A549 (cell line): Measurements from ENCODE around the gene TLCD3A. TPM values are rescaled to one million over a fixed set of nuclear protein-coding genes. Genes with fewer than 3 reads are reported as not detected.

Source experiments
- ATAC-seq, 2 experiments: fragments of 200-7000 bp in 1 of 2; fragments of >200 bp in 1 of 2; cut with Nextera tagmentation in 1 of 2; cut with Tn5 transposase in 1 of 2; 3 replicates each; pipeline versions ENCODE4 v1.8.0 to v1.9.1; 2018 to 2020; ENCODE audit warnings: mild to moderate bottlenecking in 1 of 2, moderate library complexity in 1 of 2
- CTCF ChIA-PET: fragments of 300-600 bp; sonication (Branson Sonifier 250); formaldehyde crosslinking; extraction: SDS; loops from one replicate; lab custom pipeline; 2021; ENCODE audit warnings: antibody characterized with exemption, inconsistent platforms; lab: Yijun Ruan, JAX
- POLR2A ChIA-PET: fragments of 350-600 bp; formaldehyde crosslinking; extraction: SDS; loops from one replicate; lab custom pipeline; 2021; ENCODE audit warnings: antibody characterized with exemption, inconsistent platforms; lab: Yijun Ruan, JAX
- DNase-seq, 2 experiments: peaks; one replicate each; pipeline versions ENCODE4 v3.0.0 to v3.0.0-alpha.2; 2011 to 2016; ENCODE audit warnings: low read depth in 1 of 2, low spot score in 1 of 2
- FAIRE-seq: peaks from 2 replicates; lab custom pipeline; 2011; peaks lifted over from hg19 to GRCh38; lab: Jason Lieb, UNC
- H3K27ac ChIP-seq, 2 experiments: fragments of >200 bp; sonication (Bioruptor Twin); formaldehyde crosslinking; 3 replicates each; pipeline ENCODE4 v1.5.1; 2016 to 2017
- H3K4me1 ChIP-seq: fragments of >200 bp; sonication (Bioruptor Twin); formaldehyde crosslinking; 3 replicates; pipeline ENCODE4 v1.6.1; 2016
- H3K4me2 ChIP-seq: fragments of >200 bp; sonication (Bioruptor Twin); formaldehyde crosslinking; 3 replicates; pipeline ENCODE4 v1.6.1; 2016
- H3K4me3 ChIP-seq: fragments of >200 bp; sonication (Bioruptor Twin); formaldehyde crosslinking; 3 replicates; pipeline ENCODE4 v1.5.1; 2016
- H3K9me3 ChIP-seq: fragments of >200 bp; sonication (Bioruptor Twin); formaldehyde crosslinking; 3 replicates; pipeline ENCODE4 v1.6.1; 2016
- BCL3 ChIP-seq: fragments of >200 bp; sonication (Bioruptor Twin); formaldehyde crosslinking; IDR thresholded peaks from 3 replicates; pipeline ENCODE4 v1.6.1; 2016
- CBX8 ChIP-seq: fragments of 200-600 bp; sonication (generic); IDR thresholded peaks from 2 replicates; pipeline ENCODE4 v1.6.1; 2016
- CEBPB ChIP-seq, 2 experiments: fragments of >200 bp in 1 of 2; sonication (Bioruptor Twin) in 1 of 2; formaldehyde crosslinking in 1 of 2; IDR thresholded peaks; 2 replicates each; pipeline ENCODE4 v1.6.1; 2012 to 2016
- CHD2 ChIP-seq: fragments of 150-350 bp; IDR thresholded peaks from 2 replicates; pipeline ENCODE4 v1.6.1; 2014; ENCODE audit warnings: low read length; ENCODE audit not compliant: partially characterized antibody
- CHD4 ChIP-seq: fragments of 200-600 bp; sonication (generic); IDR thresholded peaks from 2 replicates; pipeline ENCODE4 v1.6.1; 2016; ENCODE audit warnings: antibody characterized with exemption, mild to moderate bottlenecking, borderline replicate concordance
- E2F6 ChIP-seq: IDR thresholded peaks from 2 replicates; pipeline ENCODE4 v1.6.1; 2012; ENCODE audit warnings: low read depth, borderline replicate concordance
- EHF ChIP-seq: fragments of 250-450 bp; sonication (Bioruptor Pico); IDR thresholded peaks from 2 replicates; pipeline ENCODE4 v1.5.0; 2020; ENCODE audit warnings: mild to moderate bottlenecking
- EHMT2 ChIP-seq: fragments of 200-600 bp; sonication (generic); IDR thresholded peaks from 2 replicates; pipeline ENCODE4 v1.6.1; 2016; ENCODE audit warnings: antibody characterized with exemption, low read depth, mild to moderate bottlenecking, moderate library complexity
- EP300 ChIP-seq, 2 experiments: fragments of >200 bp; sonication (Bioruptor Twin); formaldehyde crosslinking; IDR thresholded peaks; 2 replicates in 1 of 2; 3 replicates in 1 of 2; pipeline ENCODE4 v1.6.1; 2016 to 2017
- ESRRA ChIP-seq: fragments of 150-350 bp; IDR thresholded peaks from 2 replicates; pipeline ENCODE4 v1.6.1; 2014; ENCODE audit warnings: mild to moderate bottlenecking, low read length, borderline replicate concordance
- FOSB ChIP-seq: fragments of 250-450 bp; sonication (Bioruptor Pico); IDR thresholded peaks from 2 replicates; pipeline ENCODE4 v1.5.0; 2020; ENCODE audit warnings: mild to moderate bottlenecking, moderate library complexity
- FOSL2 ChIP-seq, 2 experiments: fragments of 450-650 bp in 1 of 2; fragments of >200 bp in 1 of 2; sonication (Bioruptor Twin) in 1 of 2; formaldehyde crosslinking; IDR thresholded peaks; 2 replicates each; pipeline versions ENCODE4 v1.5.0 to v1.6.1; 2016 to 2020; ENCODE audit warnings: mild to moderate bottlenecking in 1 of 2, moderate library complexity in 1 of 2
- FOXS1 ChIP-seq: fragments of 250-450 bp; sonication (Bioruptor Pico); IDR thresholded peaks from 2 replicates; pipeline ENCODE4 v1.5.0; 2020; ENCODE audit warnings: mild to moderate bottlenecking, moderate library complexity
- GATA3 ChIP-seq: IDR thresholded peaks from 2 replicates; pipeline ENCODE4 v1.6.1; 2012; ENCODE audit warnings: borderline replicate concordance
- HDAC2 ChIP-seq: fragments of 200-600 bp; sonication (generic); IDR thresholded peaks from 2 replicates; pipeline ENCODE4 v1.6.1; 2016
- HES2 ChIP-seq: fragments of >200 bp; sonication (Bioruptor Twin); formaldehyde crosslinking; IDR thresholded peaks from 2 replicates; pipeline ENCODE4 v1.6.1; 2016
- HMGXB4 ChIP-seq: fragments of 250-450 bp; sonication (Bioruptor Pico); IDR thresholded peaks from 2 replicates; pipeline ENCODE4 v1.5.0; 2021; ENCODE audit warnings: mild to moderate bottlenecking, moderate library complexity, borderline replicate concordance
- HOXB5 ChIP-seq: fragments of 250-450 bp; sonication (Bioruptor Pico); IDR thresholded peaks from 2 replicates; pipeline ENCODE4 v1.5.0; 2020; ENCODE audit warnings: mild to moderate bottlenecking, moderate library complexity
- JUN ChIP-seq, 2 experiments: fragments of >200 bp; sonication (Bioruptor Twin); formaldehyde crosslinking; IDR thresholded peaks; 2 replicates in 1 of 2; 3 replicates in 1 of 2; pipeline ENCODE4 v1.6.1; 2016 to 2017
- KDM5A ChIP-seq: fragments of 200-600 bp; sonication (generic); IDR thresholded peaks from 2 replicates; pipeline ENCODE4 v1.6.1; 2016; ENCODE audit warnings: antibody characterized with exemption, mild to moderate bottlenecking
- MAFK ChIP-seq: fragments of 450-650 bp; IDR thresholded peaks from 2 replicates; pipeline ENCODE4 v1.6.1; 2014; ENCODE audit not compliant: partially characterized antibody
- MAZ ChIP-seq: fragments of 150-350 bp; IDR thresholded peaks from 2 replicates; pipeline ENCODE4 v1.6.1; 2014; ENCODE audit warnings: antibody characterized with exemption, low read depth, low read length, borderline replicate concordance
- NPAS2 ChIP-seq: fragments of 250-450 bp; sonication (Bioruptor Pico); IDR thresholded peaks from 2 replicates; pipeline ENCODE4 v1.8.0; 2022; ENCODE audit warnings: mild to moderate bottlenecking, moderate library complexity, borderline replicate concordance
- NR3C1 ChIP-seq: fragments of >200 bp; sonication (Bioruptor Twin); formaldehyde crosslinking; IDR thresholded peaks from 3 replicates; pipeline ENCODE4 v1.6.1; 2017
- PBX3 ChIP-seq: IDR thresholded peaks from 2 replicates; pipeline ENCODE4 v1.6.1; 2012
- PHF8 ChIP-seq: fragments of 200-600 bp; sonication (generic); IDR thresholded peaks from 2 replicates; pipeline ENCODE4 v1.6.1; 2016; ENCODE audit warnings: low read depth, mild to moderate bottlenecking, antibody characterized with exemption, moderate library complexity, borderline replicate concordance
- POLR2AphosphoS2 ChIP-seq: conservative IDR thresholded peaks from 2 replicates; pipeline ENCODE4 v1.6.1; 2012; ENCODE audit warnings: low read length, improper control_type of control experiment, inconsistent platforms
- RAD21 ChIP-seq, 2 experiments: fragments of >200 bp in 1 of 2; sonication (Bioruptor Twin) in 1 of 2; formaldehyde crosslinking in 1 of 2; IDR thresholded peaks in 1 of 2; conservative IDR thresholded peaks in 1 of 2; 2 replicates in 1 of 2; 3 replicates in 1 of 2; pipeline ENCODE4 v1.6.1; 2012 to 2018; ENCODE audit warnings: inconsistent platforms in 1 of 2
- RCOR1 ChIP-seq: fragments of 150-350 bp; IDR thresholded peaks from 2 replicates; pipeline ENCODE4 v1.6.1; 2014; ENCODE audit warnings: antibody characterized with exemption, low read length, low read depth
- RFX5 ChIP-seq: fragments of 450-650 bp; IDR thresholded peaks from 2 replicates; pipeline ENCODE4 v1.7.1; 2014; ENCODE audit warnings: antibody characterized with exemption, mild to moderate bottlenecking, moderate library complexity
- RNF2 ChIP-seq: fragments of 200-600 bp; sonication (generic); IDR thresholded peaks from 2 replicates; pipeline ENCODE4 v1.6.1; 2016; ENCODE audit warnings: low read depth, mild to moderate bottlenecking, antibody characterized with exemption, moderate library complexity, borderline replicate concordance
- SMC3 ChIP-seq: fragments of >200 bp; sonication (Bioruptor Twin); formaldehyde crosslinking; IDR thresholded peaks from 3 replicates; pipeline ENCODE4 v1.6.1; 2018; ENCODE audit warnings: inconsistent platforms
- TFCP2L1 ChIP-seq: fragments of 250-450 bp; sonication (Bioruptor Pico); IDR thresholded peaks from 2 replicates; pipeline ENCODE4 v1.5.0; 2021; ENCODE audit warnings: mild to moderate bottlenecking
- TP53 ChIP-seq: fragments of 250-450 bp; sonication (Bioruptor Pico); IDR thresholded peaks from 2 replicates; pipeline ENCODE4 v1.5.0; 2021; ENCODE audit warnings: mild to moderate bottlenecking, moderate library complexity
- ZFP36 ChIP-seq: fragments of 450-650 bp; IDR thresholded peaks from 2 replicates; pipeline ENCODE4 v1.6.1; 2014; ENCODE audit warnings: borderline replicate concordance; ENCODE audit not compliant: partially characterized antibody
- ZNF302 ChIP-seq: fragments of 250-450 bp; sonication (Bioruptor Pico); IDR thresholded peaks from 2 replicates; pipeline ENCODE4 v1.9.0; 2021; ENCODE audit warnings: inconsistent platforms, mild to moderate bottlenecking, moderate library complexity
- ZSCAN20 ChIP-seq: fragments of 250-450 bp; sonication (Bioruptor Pico); IDR thresholded peaks from 2 replicates; pipeline ENCODE4 v1.8.0; 2022; ENCODE audit warnings: mild to moderate bottlenecking, moderate library complexity
- whole genome bisulfite sequencing: methylation state at CpG from one replicate; pipeline ENCODE4 v1.1.6; 2017; ENCODE audit errors: missing lambda C conversion rate; 5-methylcytosine and 5-hydroxymethylcytosine counted together
- polyA plus RNA-seq, 4 experiments: library from polyadenylated mRNA; depleted of rRNA in 3 of 4; stranded (reverse); fragments of >200 nt; fragmentation: RNase III in 1 of 4; extraction: RNeasy Plus Mini Kit Qiagen cat#74134 plus additional on column Dnase treatment in 1 of 4; gene quantifications; 2 replicates in 3 of 4; 3 replicates in 1 of 4; pipeline ENCODE4 v1.2.3, GENCODE V29; 2011 to 2017

Gene TLCD3A
- polyA plus RNA-seq, 2 of the 4 experiments (the other 2 are of a cell fraction), result 29.5 to 31.5 TPM

GRCh38 chr17:751269-752001 is 19.0 kb downstream of the TLCD3A start:
- no peaks in the 10 kb centered on the region for H3K9me3 ChIP-seq
- CTCF ChIA-PET, result interaction anchor here (0.6 to 6.1 kb wide), 14 partner anchors 8 to 245 kb away, joined by 3 to 41 read pairs (median 4); partner anchors contain the start of genes GLOD4, MRM3, NXN and TIMM22
- DNase-seq (peak; percentile 58 to 62), FAIRE-seq (no peak), ATAC-seq (peak; percentile 47 to 56)
- POLR2A ChIA-PET, result interaction anchor here (1.3 to 1.7 kb wide), 3 partner anchors 14 to 36 kb away, joined by 3 to 6 read pairs (median 4); partner anchors contain the start of gene VPS53
- peak overlapping the region; percentile 96 for H3K4me2 ChIP-seq
- peaks cover 10% of the 10 kb centered on the region for H3K4me1 ChIP-seq
- peak overlapping the region; percentile 97 to 98 for H3K27ac ChIP-seq
- H3K4me3 ChIP-seq, result peak overlapping the region; percentile 97
- WGBS, result 7% methylated on average over 27 of the region's 49 CpGs
- TF ChIP-seq FOSB (CRISPR knock-in tag) (no peak), ESRRA (no peak), E2F6 (no peak), PHF8 (no peak), EP300 (IDR thresholded peaks at IDR 0.05) (no peak), TP53 (CRISPR knock-in tag) (peak; percentile 25; the same call in 1 of the 2 replicates), SMC3 (no peak), HDAC2 (no peak), CHD4 (no peak), HES2 (no peak), POLR2AphosphoS2 (no peak), NPAS2 (no peak), CBX8 (no peak), JUN (IDR thresholded peaks at IDR 0.05) (no peak), RFX5 (no peak), FOXS1 (CRISPR knock-in tag) (peak; percentile 27; the same call in 1 of the 2 replicates), GATA3 (0 out of 2 replicates have a peak, but pooled peaks have one; percentile 9), FOSL2 (IDR thresholded peaks at IDR 0.05) (no peak), FOSL2 (CRISPR knock-in tag; IDR thresholded peaks at IDR 0.05) (no peak), NR3C1 (no peak), EHF (CRISPR knock-in tag) (peak; percentile 52; the same call in 1 of the 2 replicates), HOXB5 (peak; percentile 74; the same call in 1 of the 2 replicates), RNF2 (no peak), ZFP36 (no peak), KDM5A (no peak), CEBPB (IDR thresholded peaks at IDR 0.05) (no peak), MAFK (no peak), RAD21 (conservative IDR thresholded peaks at IDR 0.05 in 1 of 2, IDR thresholded peaks at IDR 0.05 in 1 of 2) (no peak), ZNF302 (no peak), MAZ (0 out of 2 replicates have a peak, but pooled peaks have one; percentile 28), EHMT2 (no peak), RCOR1 (no peak), PBX3 (no peak), TFCP2L1 (CRISPR knock-in tag) (no peak), ZSCAN20 (no peak), BCL3 (no peak), CHD2 (no peak), HMGXB4 (CRISPR knock-in tag) (0 out of 2 replicates have a peak, but pooled peaks have one; percentile 30)
